PFSK-1 (cell line): ENCODE results near the gene C16orf96.

ENCODE experiments used
- FOXP2 ChIP-seq: optimal IDR thresholded peaks from 2 replicates; pipeline ENCODE3; 2011; ENCODE audit warnings: borderline replicate concordance, control low read depth, inconsistent platforms; ENCODE audit not compliant: insufficient read depth; ENCODE audit errors: extremely low read length, extremely low read depth
- POLR2AphosphoS5 ChIP-seq: IDR thresholded peaks from 2 replicates; pipeline ENCODE4 v1.6.1; 2012; ENCODE audit warnings: low read depth, mild to moderate bottlenecking, control low read depth, low read length, moderate library complexity
- SIN3A ChIP-seq: IDR thresholded peaks from 2 replicates; pipeline ENCODE4 v1.6.1; 2012; ENCODE audit warnings: mild to moderate bottlenecking, low read length, moderate library complexity, borderline replicate concordance; ENCODE audit not compliant: insufficient read depth
- TF ChIP-seq, protein P1 (sequence below), 2 experiments: IDR thresholded peaks; 2 replicates each; pipeline versions ENCODE4 v1.6.1 to v1.8.0; 2011 to 2012; ENCODE audit warnings: low read depth in 2 of 2, low read length in 2 of 2, control low read depth in 1 of 2, inconsistent platforms in 1 of 2, mild to moderate bottlenecking in 1 of 2, moderate library complexity in 1 of 2; ENCODE audit not compliant: insufficient read depth in 1 of 2

- TF ChIP-seq POLR2AphosphoS5 (no peak), FOXP2 (no peak), SIN3A (no peak)
- TF ChIP-seq, protein P1, sequence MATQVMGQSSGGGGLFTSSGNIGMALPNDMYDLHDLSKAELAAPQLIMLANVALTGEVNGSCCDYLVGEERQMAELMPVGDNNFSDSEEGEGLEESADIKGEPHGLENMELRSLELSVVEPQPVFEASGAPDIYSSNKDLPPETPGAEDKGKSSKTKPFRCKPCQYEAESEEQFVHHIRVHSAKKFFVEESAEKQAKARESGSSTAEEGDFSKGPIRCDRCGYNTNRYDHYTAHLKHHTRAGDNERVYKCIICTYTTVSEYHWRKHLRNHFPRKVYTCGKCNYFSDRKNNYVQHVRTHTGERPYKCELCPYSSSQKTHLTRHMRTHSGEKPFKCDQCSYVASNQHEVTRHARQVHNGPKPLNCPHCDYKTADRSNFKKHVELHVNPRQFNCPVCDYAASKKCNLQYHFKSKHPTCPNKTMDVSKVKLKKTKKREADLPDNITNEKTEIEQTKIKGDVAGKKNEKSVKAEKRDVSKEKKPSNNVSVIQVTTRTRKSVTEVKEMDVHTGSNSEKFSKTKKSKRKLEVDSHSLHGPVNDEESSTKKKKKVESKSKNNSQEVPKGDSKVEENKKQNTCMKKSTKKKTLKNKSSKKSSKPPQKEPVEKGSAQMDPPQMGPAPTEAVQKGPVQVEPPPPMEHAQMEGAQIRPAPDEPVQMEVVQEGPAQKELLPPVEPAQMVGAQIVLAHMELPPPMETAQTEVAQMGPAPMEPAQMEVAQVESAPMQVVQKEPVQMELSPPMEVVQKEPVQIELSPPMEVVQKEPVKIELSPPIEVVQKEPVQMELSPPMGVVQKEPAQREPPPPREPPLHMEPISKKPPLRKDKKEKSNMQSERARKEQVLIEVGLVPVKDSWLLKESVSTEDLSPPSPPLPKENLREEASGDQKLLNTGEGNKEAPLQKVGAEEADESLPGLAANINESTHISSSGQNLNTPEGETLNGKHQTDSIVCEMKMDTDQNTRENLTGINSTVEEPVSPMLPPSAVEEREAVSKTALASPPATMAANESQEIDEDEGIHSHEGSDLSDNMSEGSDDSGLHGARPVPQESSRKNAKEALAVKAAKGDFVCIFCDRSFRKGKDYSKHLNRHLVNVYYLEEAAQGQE (IDR thresholded peaks at IDR 0.05; ENCODE audit: insufficient read depth in 1 of 2, low read depth in 2 of 2, low read length in 2 of 2), result no peak
Measured at GRCh38 chr16:4628283-4628682, 72.1 kb downstream of the C16orf96 start.
